Hepatocyte (in vitro differentiated cells): ENCODE measurements around the gene ARHGEF10L.

ENCODE experiments used
- CTCF ChIP-seq: fragments of 200-600 bp; sonication (generic); IDR thresholded peaks from 2 replicates; pipeline ENCODE4 v1.5.1; 2016; ENCODE audit warnings: antibody characterized with exemption, mild to moderate bottlenecking; ENCODE audit not compliant: poor library complexity
- EZH2 ChIP-seq: fragments of 200-600 bp; sonication (generic); IDR thresholded peaks from 2 replicates; pipeline ENCODE4 v1.6.1; 2016; ENCODE audit warnings: antibody characterized with exemption, mild to moderate bottlenecking, borderline replicate concordance

DNA sequence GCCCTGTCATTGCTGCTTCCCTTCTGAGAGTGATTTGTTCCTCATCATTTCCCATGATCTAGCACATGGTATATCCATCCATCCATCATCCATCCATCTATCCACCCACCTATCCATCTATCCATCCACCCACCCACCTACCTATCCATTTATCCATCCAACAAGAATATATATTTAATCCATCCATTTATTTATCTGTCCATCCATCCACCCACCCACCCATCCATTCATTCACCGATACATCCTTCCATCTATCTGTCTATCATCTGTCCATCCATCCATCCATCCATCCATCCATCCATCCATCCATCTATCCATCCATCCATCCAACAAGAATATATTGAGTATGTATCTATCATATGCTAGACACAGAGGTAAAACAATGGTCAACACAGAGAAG lies 115.7 kb downstream of the ARHGEF10L start:
- no peak for TF ChIP-seq EZH2
- no peak for TF ChIP-seq CTCF
